K562 (cell line): ENCODE measurements around the gene HNRNPA3. TPM values are rescaled to one million over a fixed set of nuclear protein-coding genes. Genes with fewer than 3 reads are reported as not detected.

Experiments used
- BRD4 ChIP-seq: fragments of 200-600 bp; sonication (generic); IDR thresholded peaks from 2 replicates; pipeline ENCODE4 v1.6.1; 2017; ENCODE audit warnings: inconsistent platforms
- CBFA2T2 ChIP-seq: fragments of 450-650 bp; conservative IDR thresholded peaks from 2 replicates; pipeline ENCODE4 v1.6.1; 2017; ENCODE audit warnings: mild to moderate bottlenecking
- CREM ChIP-seq: IDR thresholded peaks from 2 replicates; pipeline ENCODE4 v1.6.1; 2014; ENCODE audit warnings: antibody characterized with exemption, low read depth
- EGR1 ChIP-seq: fragments of 450-650 bp; conservative IDR thresholded peaks from 2 replicates; pipeline ENCODE4 v1.6.1; 2017; ENCODE audit warnings: mild to moderate bottlenecking
- MAFK ChIP-seq: IDR thresholded peaks from 2 replicates; pipeline ENCODE4 v1.6.1; 2011; ENCODE audit warnings: low read length, improper control_type of control experiment
- MCM3 ChIP-seq: fragments of 450-650 bp; IDR thresholded peaks from 2 replicates; pipeline ENCODE4 v1.6.1; 2016
- MTA3 ChIP-seq: fragments of 450-650 bp; formaldehyde crosslinking; IDR thresholded peaks from 2 replicates; pipeline ENCODE4 v1.6.1; 2017; ENCODE audit warnings: mild to moderate bottlenecking, borderline replicate concordance
- PHF8 ChIP-seq: fragments of 200-600 bp; sonication (generic); IDR thresholded peaks from 2 replicates; pipeline ENCODE4 v1.6.1; 2012; ENCODE audit warnings: mixed run types, mild to moderate bottlenecking, inconsistent platforms, low read length, moderate library complexity, borderline replicate concordance
- POLR2AphosphoS5 ChIP-seq: IDR thresholded peaks from 2 replicates; pipeline ENCODE4 v1.6.1; 2011; ENCODE audit warnings: mild to moderate bottlenecking, low read depth, low read length, moderate library complexity; ENCODE audit not compliant: control insufficient read depth, insufficient read depth
- RAD21 ChIP-seq, 2 experiments: fragments of 250-450 bp in 1 of 2; fragments of 450-650 bp in 1 of 2; sonication (Bioruptor Pico) in 1 of 2; formaldehyde crosslinking in 1 of 2; IDR thresholded peaks in 1 of 2; conservative IDR thresholded peaks in 1 of 2; 2 replicates each; pipeline versions ENCODE4 v1.4.0 to v1.8.0; 2020 to 2022; ENCODE audit warnings: mild to moderate bottlenecking in 2 of 2, moderate library complexity in 1 of 2
- SIRT6 ChIP-seq: IDR thresholded peaks from one replicate; pipeline ENCODE4 v1.6.1; 2012; ENCODE audit warnings: low read depth, mild to moderate bottlenecking, control low read depth, inconsistent platforms, low read length, moderate library complexity
- SMARCE1 ChIP-seq: fragments of 450-650 bp; IDR thresholded peaks from 2 replicates; pipeline ENCODE4 v1.7.1; 2016; ENCODE audit warnings: mild to moderate bottlenecking
- SRF ChIP-seq, 2 experiments: fragments of 250-450, 450-650 bp in 1 of 2; sonication (Bioruptor Pico) in 1 of 2; sonication (generic) in 1 of 2; formaldehyde crosslinking; IDR thresholded peaks; 2 replicates each; pipeline versions ENCODE4 v1.5.0 to v1.5.1; 2020 to 2022; ENCODE audit warnings: mild to moderate bottlenecking in 1 of 2, missing genetic modification reagents in 1 of 2
- TAF9B ChIP-seq: fragments of 450-650 bp; IDR thresholded peaks from 2 replicates; pipeline ENCODE4 v1.6.1; 2018; ENCODE audit warnings: mild to moderate bottlenecking; ENCODE audit not compliant: partially characterized antibody
- TEAD1 ChIP-seq, 2 experiments: fragments of 450-650 bp in 1 of 2; sonication (generic) in 1 of 2; formaldehyde crosslinking; IDR thresholded peaks; 2 replicates each; pipeline versions ENCODE4 v1.4.0 to v1.8.0; 2020 to 2022; ENCODE audit warnings: mild to moderate bottlenecking in 2 of 2, missing genetic modification reagents in 1 of 2
- TRIM24 ChIP-seq, 2 experiments: fragments of 450-650 bp; IDR thresholded peaks; 2 replicates each; pipeline ENCODE4 v1.6.1; 2016
- ZBTB7A ChIP-seq: IDR thresholded peaks from 2 replicates; pipeline ENCODE4 v1.6.1; 2011; ENCODE audit warnings: low read depth, mild to moderate bottlenecking, low read length, moderate library complexity, borderline replicate concordance; ENCODE audit not compliant: control insufficient read depth
- ZNF12 ChIP-seq: sonication (generic); formaldehyde crosslinking; IDR thresholded peaks from 2 replicates; pipeline ENCODE4 v1.4.0; 2020; ENCODE audit warnings: mild to moderate bottlenecking, missing genetic modification reagents
- ZNF165 ChIP-seq: fragments of 250-450 bp; sonication (Bioruptor Pico); IDR thresholded peaks from 2 replicates; pipeline ENCODE4 v1.4.0; 2020; ENCODE audit warnings: borderline replicate concordance
- ZNF224 ChIP-seq: sonication (generic); formaldehyde crosslinking; IDR thresholded peaks from 2 replicates; pipeline ENCODE4 v1.8.0; 2022; ENCODE audit warnings: mild to moderate bottlenecking, missing genetic modification reagents
- ZNF41 ChIP-seq: fragments of 250-450 bp; sonication (Bioruptor Pico); conservative IDR thresholded peaks from 2 replicates; pipeline ENCODE4 v1.4.0; 2020; ENCODE audit warnings: mild to moderate bottlenecking
- ZNF644 ChIP-seq: fragments of 200-800 bp; sonication (Bioruptor generic); IDR thresholded peaks from 2 replicates; pipeline ENCODE4 v1.6.1; 2016; ENCODE audit warnings: low read depth, missing genetic modification characterization, missing compliant biosample characterization
- polyA plus RNA-seq, 8 experiments: library from polyadenylated mRNA; depleted of rRNA in 4 of 8; stranded (reverse) in 5 of 8; unstranded in 3 of 8; fragments of >200 nt; fragmentation: Nextera tagmentation in 2 of 8; fragmentation: Illumina TruSeq in 1 of 8; extraction: Ambion mirVana in 2 of 8; extraction: Trizol in 1 of 8; gene quantifications; 2 replicates each; pipeline versions ENCODE4 v1.2.1 to v1.2.3, GENCODE V29; 2011 to 2014; ENCODE audit warnings: inconsistent platforms in 1 of 8, missing spikeins in 1 of 8
- total RNA-seq, 7 experiments: library from RNA; depleted of rRNA in 6 of 7; stranded (reverse); fragments of >200 nt in 6 of 7; fragmentation: Illumina TruSeq in 2 of 7; extraction: Trizol in 2 of 7; gene quantifications; 2 replicates each; pipeline versions ENCODE4 v1.2.1 to v1.2.3, GENCODE V29; 2011 to 2021; ENCODE audit warnings: low replicate concordance in 1 of 7
- TF ChIP-seq, protein P1 (sequence below), 2 experiments: IDR thresholded peaks; 2 replicates each; pipeline ENCODE4 v1.6.1; 2011; ENCODE audit warnings: borderline replicate concordance in 1 of 2, control low read depth in 1 of 2, low read depth in 1 of 2, low read length in 1 of 2, mild to moderate bottlenecking in 1 of 2, mixed read lengths in 1 of 2, moderate library complexity in 1 of 2; ENCODE audit not compliant: insufficient read depth in 1 of 2, insufficient read length in 1 of 2, poor library complexity in 1 of 2, severe bottlenecking in 1 of 2; ENCODE audit errors: extremely low read depth in 1 of 2
- TF ChIP-seq, protein P2 (sequence below): fragments of 250-450 bp; sonication (Bioruptor Pico); IDR thresholded peaks from 2 replicates; pipeline ENCODE4 v1.5.0; 2021
- TF ChIP-seq, protein P3 (sequence below): sonication (generic); formaldehyde crosslinking; IDR thresholded peaks from 2 replicates; pipeline ENCODE4 v1.8.0; 2022; ENCODE audit warnings: mild to moderate bottlenecking, missing genetic modification reagents

Gene HNRNPA3
- total and polyA plus RNA-seq, 9 of the 15 experiments (the other 6 are each of a cell fraction or from before 2014, with no cell fraction given), result 72.8 to 428 (median 192) TPM

DNA sequence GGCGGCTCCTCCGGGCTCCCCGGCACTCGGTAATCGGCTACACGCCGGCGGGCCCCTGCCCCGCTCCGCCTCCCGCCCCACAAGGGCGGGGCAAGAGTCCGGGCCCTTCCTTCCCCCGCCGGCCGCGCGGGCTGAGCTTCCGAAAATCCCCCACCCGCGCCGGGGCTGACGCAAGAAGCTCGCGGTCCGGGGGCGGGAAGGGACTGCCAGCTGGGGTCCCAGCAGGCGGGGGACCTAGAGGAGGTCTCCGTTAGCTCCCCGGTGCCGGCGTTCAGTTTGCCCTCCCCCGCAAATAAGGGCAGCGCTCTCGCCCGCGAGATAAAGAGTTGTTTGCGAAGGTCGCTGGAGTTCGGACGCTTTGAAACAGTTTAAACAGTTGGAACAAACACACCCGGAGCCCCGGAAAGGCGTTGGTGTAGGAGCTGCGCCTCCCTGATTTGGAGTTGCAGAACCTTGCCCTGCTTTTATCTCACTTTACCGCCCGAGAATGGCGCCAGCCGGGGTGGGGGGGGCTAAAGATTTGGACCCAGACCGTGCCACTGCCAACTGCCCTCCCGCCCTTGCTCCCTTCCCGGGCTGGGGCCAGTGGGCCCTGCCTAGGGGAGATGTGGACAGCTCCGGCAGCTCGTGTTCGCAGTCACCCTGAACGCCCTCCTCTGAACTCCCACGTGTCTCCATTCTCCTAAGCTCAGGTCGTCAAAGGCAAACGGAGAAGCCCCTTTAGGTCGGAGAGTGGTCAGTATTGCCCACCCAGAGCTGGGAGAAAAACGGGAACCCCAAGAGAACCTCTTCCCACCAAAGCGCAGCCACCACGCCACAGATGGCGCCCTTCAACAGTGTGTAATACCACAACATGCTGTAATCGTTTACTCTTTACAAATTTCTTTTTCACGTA is 52.3 kb downstream of the HNRNPA3 start, which contains the start of gene NFE2L2 (continued):
- peak; percentile 83 for TF ChIP-seq POLR2AphosphoS5
- no peak for TF ChIP-seq MCM3
- TF ChIP-seq TRIM24 (IDR thresholded peaks at IDR 0.05), result peak; percentile 76 to 79
- peak; percentile 85 for TF ChIP-seq ZNF12 (CRISPR knock-in tag)
- TF ChIP-seq CBFA2T2, result peak; percentile 87
- TF ChIP-seq, protein P1, sequence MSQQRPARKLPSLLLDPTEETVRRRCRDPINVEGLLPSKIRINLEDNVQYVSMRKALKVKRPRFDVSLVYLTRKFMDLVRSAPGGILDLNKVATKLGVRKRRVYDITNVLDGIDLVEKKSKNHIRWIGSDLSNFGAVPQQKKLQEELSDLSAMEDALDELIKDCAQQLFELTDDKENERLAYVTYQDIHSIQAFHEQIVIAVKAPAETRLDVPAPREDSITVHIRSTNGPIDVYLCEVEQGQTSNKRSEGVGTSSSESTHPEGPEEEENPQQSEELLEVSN (IDR thresholded peaks at IDR 0.05; ENCODE audit: borderline replicate concordance in 1 of 2, extremely low read depth in 1 of 2, insufficient read depth in 1 of 2, insufficient read length in 1 of 2, low read depth in 1 of 2, low read length in 1 of 2, poor library complexity in 1 of 2, severe bottlenecking in 1 of 2), result peak; percentile 58 to 76
- TF ChIP-seq, protein P2, sequence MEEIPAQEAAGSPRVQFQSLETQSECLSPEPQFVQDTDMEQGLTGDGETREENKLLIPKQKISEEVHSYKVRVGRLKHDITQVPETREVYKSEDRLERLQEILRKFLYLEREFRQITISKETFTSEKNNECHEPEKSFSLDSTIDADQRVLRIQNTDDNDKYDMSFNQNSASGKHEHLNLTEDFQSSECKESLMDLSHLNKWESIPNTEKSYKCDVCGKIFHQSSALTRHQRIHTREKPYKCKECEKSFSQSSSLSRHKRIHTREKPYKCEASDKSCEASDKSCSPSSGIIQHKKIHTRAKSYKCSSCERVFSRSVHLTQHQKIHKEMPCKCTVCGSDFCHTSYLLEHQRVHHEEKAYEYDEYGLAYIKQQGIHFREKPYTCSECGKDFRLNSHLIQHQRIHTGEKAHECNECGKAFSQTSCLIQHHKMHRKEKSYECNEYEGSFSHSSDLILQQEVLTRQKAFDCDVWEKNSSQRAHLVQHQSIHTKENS, result no peak
- peak; percentile 87 for TF ChIP-seq CREM
- TF ChIP-seq, protein P3, sequence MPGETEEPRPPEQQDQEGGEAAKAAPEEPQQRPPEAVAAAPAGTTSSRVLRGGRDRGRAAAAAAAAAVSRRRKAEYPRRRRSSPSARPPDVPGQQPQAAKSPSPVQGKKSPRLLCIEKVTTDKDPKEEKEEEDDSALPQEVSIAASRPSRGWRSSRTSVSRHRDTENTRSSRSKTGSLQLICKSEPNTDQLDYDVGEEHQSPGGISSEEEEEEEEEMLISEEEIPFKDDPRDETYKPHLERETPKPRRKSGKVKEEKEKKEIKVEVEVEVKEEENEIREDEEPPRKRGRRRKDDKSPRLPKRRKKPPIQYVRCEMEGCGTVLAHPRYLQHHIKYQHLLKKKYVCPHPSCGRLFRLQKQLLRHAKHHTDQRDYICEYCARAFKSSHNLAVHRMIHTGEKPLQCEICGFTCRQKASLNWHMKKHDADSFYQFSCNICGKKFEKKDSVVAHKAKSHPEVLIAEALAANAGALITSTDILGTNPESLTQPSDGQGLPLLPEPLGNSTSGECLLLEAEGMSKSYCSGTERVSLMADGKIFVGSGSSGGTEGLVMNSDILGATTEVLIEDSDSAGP, result no peak
- TF ChIP-seq ZNF41, result peak; percentile 35; the same call in 1 of the 2 replicates
- peak; percentile 83 for TF ChIP-seq MTA3
- peak; percentile 67 for TF ChIP-seq PHF8
- peak; percentile 99 for TF ChIP-seq EGR1
- peak; percentile 35 for TF ChIP-seq SIRT6
- 0 out of 4 replicates have a peak, but pooled peaks have one; percentile 26 to 80 for TF ChIP-seq TEAD1 (CRISPR knock-in tag; IDR thresholded peaks at IDR 0.05)
- TF ChIP-seq RAD21 (CRISPR knock-in tag; conservative IDR thresholded peaks at IDR 0.05 in 1 of 2, IDR thresholded peaks at IDR 0.05 in 1 of 2), result peak; percentile 18 to 23; a peak in 1 of 4 replicates
- TF ChIP-seq ZNF165 (CRISPR knock-in tag), result peak; percentile 71; the same call in 1 of the 2 replicates
- no peak for TF ChIP-seq ZNF224 (CRISPR knock-in tag)
- no peak for TF ChIP-seq MAFK
- peak; percentile 98 for TF ChIP-seq ZBTB7A
- TF ChIP-seq SMARCE1, result peak; percentile 87
- peak; percentile 94 for TF ChIP-seq TAF9B
- peak in 1 of 2 experiments; percentile 74; a peak in 2 of 4 replicates for TF ChIP-seq SRF (CRISPR knock-in tag; IDR thresholded peaks at IDR 0.05)
- peak; percentile 71 for TF ChIP-seq ZNF644 (tag)
- TF ChIP-seq BRD4, result peak; percentile 99
